Measurements from ENCODE around the gene SLC19A1.
"Not testable (repeated sequence)": the region's sequence is repeated elsewhere in the genome, so short reads cannot be mapped to it uniquely, and the experiment has no call there.

Gene SLC19A1

DNA sequence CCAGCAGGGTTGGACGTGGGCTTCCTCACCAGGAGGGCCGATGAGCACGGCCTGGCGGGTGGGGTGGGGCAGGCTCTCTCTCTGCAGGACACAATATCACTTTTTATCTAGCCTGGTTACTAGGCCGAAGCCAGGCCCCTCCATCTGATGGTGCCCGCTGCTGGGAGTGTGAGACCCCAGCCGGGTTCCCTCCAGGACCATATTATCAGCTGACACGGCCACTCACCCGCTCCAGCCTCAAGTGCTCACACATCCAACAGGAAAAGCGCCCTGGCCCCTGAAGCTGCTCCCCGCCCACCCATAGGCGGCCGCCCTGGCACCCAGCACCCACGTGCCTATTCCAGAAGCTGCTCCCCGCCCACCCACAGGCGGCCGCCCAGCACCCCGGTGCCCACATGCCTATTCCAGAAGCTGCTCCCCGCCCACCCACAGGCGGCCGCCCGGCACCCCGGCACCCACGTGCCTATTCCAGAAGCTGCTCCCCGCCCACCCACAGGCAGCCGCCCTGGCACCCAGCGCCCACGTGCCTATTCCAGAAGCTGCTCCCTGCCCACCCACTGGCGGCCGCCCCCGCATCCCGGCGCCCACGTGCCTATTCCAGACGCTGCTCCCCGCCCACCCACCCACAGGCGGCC, 5.0 kb downstream of the SLC19A1 start:
- no peak overlapping the region for H3K4me3 ChIP-seq (ENCODE audit: low read depth, low read length)
- no peak for DNase-seq (ENCODE audit: low read depth)

DNA sequence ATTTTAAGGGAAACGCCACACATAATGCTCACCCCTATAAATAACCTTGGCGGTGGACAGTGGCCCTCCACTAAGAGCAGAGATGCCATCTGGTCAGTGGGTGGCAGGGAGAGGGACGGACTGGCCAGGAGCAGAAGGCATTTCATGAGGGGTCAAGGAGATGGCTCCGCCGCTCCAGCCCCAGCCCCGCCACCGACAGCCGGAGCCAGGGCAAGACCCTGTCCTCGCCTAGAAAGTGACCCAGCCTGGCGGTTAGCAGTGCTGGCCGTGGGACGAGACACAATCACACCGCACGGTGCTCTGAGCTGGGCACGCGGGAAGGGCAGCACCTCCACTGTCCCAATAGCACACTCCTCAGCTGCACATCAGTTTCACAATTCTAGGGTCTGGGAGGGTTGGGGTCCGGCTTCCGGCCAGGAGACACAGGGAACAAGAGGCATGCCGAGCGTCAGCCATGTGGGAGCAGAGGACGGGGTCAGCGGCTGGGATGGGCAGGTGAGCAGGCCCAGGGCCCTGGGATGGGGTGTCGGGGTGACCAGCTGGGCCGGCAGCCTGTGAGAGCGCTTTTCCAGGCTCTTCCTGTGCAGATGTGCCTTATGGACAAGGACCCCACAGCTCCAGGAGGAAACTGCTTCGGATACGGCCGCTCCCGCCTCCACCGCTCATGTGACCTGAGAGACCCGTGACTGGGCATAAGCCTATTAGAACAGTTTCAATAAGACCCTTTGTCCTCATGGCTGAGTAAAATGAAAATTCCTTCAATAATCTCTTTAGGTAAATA, 5.7 kb downstream of the SLC19A1 start:
- no peak overlapping the region for H3K4me3 ChIP-seq (ENCODE audit: low read depth, low read length)
- no peak for DNase-seq (ENCODE audit: low read depth)

DNA sequence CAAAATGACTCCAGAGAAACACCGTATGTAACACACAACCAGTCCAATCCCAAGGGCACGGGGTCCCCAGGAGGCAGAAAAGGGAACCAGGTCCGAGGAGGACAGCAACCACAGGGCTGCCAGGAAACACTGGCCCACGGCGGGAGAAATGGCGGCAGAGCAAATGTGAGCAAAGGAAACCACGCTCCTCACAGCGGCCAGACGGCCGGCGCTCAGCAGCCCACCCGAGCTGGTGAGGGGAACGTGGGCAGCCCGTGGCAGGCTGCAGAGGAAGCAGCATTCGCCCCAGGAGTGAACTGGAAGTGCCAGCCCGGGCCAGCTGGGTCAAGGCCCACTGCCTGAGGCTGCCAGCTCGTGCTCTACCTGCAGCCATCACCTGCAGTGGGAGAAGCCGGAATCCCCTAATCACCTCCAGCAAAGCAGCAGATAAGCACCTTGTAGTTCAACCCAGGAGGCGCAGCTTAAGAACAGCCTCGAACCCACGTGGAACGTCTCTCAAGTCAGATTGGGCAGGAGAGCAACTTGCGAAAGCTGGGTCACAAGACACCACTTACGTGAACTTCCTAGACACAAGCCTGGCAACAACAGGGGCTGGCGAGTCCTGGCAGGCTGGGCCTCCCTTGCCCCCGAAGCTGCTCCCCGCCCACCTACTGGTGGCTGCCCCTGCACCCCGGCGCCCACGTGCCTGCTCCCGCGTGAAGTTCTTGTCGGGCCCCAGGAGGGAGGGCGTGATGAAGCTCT, 6.7 kb downstream of the SLC19A1 start:
- H3K4me3 ChIP-seq (ENCODE audit: low read depth, low read length), result no peak overlapping the region
- DNase-seq (ENCODE audit: low read depth), result no peak

DNA sequence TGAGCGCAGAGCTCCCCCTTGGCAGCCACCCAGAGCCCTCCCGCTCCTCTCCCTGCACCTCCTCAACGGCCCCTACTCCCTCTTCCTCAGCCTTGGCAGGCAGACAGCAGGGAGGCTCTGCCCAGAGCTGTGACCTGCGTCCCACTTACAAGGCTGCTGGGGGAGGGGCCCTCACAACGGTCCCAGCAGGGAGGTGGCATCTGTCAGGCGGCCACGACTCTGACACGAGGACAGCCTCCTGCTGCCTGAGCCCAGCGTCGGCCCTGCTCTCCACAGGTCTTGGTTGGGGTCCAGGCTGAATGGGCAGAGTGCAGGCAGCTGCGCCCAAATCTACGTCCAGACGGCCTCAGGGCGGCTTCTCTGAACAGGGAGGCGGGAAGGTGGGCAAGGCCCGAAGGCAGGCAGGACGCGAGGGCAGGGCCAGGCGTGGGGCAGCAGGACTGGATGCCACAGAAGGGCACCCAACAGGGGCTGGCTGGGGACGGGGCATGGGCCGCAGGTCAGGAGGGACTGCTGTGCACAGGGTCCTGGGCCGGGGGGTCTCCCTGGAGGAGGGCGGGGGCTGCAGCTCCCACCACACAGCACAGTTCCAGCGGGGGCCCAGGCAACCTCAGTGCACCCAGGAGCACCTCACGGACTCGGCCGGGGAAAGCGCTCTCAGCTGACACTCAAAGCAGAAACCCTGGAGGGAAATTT, 7.5 kb downstream of the SLC19A1 start:
- H3K4me3 ChIP-seq (ENCODE audit: low read depth, low read length), result no peak overlapping the region
- DNase-seq (ENCODE audit: low read depth), result no peak

DNA sequence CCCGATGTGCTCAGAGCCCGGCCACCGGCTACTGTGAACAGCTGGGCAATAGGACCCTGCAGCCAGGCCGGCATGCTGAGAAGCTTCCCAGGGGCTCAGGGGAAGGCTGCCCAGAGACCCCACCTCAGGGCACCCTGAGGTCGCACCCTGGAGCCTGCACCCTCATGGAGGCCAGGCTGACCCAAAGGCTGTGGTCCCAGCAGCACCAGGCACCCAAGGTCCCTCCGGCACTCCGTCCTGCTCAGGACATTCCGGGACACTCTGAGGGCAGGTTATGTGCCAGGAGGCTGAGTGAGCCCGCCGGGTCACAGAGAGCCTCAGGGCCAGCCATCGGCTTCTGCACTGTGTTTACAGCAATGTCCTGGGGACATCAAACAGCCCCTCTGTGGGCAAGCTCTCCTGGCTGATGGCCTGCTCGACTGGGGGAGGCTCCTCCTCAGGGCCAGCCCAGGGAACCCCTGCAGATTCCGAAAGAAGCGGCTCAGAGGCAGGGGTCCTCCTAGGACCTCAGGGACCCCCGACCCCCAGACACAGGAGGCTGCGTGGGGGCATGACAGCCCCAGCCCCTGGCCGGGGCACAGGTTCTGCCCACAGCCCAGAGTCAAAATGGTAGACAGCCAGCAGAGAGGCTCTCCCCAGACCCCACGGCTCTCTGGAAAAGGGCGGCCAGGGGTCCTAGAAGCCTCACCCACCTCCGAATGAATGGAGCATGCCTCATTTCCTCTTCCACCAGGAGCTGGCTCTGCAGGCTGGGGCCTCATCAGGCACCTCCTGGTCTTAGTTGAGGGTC, 8.2 kb downstream of the SLC19A1 start:
- DNase-seq (ENCODE audit: low read depth), result no peak
- H3K4me3 ChIP-seq (ENCODE audit: low read depth, low read length), result no peak overlapping the region

- DNase-seq (ENCODE audit: low read depth), result no peak
- no peak overlapping the region for H3K4me3 ChIP-seq (ENCODE audit: low read depth, low read length)
Observed at GRCh38 chr21:45533361-45533845, 8.8 kb downstream of the SLC19A1 start.

DNA sequence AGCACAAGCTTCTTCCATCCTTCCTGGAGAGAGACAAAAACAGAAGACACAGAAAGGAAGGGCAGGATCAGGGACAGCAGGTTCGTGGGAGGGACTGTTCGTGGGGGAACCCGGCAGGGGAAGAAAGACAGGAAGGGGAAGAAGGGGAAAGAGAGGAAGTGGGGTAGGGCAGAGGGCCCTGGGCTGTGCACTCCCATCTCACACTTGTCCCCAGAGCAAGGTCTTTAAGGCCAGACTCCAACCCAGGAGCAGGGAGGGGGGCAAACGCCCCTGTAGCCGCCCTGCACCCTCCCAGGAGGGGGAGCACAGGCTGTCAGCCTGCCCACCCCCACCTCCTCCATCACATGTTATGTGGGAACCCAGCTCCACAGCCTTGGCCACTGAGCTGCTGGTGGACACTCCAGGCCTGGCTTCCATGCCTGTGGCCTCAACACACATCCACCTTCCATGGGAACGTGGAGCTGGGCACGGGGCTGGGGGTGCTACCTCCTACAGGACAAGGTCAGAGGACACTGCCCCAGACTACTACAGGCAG, 9.3 kb downstream of the SLC19A1 start:
- no peak for DNase-seq (ENCODE audit: low read depth)
- no peak overlapping the region for H3K4me3 ChIP-seq (ENCODE audit: low read depth, low read length)

DNA sequence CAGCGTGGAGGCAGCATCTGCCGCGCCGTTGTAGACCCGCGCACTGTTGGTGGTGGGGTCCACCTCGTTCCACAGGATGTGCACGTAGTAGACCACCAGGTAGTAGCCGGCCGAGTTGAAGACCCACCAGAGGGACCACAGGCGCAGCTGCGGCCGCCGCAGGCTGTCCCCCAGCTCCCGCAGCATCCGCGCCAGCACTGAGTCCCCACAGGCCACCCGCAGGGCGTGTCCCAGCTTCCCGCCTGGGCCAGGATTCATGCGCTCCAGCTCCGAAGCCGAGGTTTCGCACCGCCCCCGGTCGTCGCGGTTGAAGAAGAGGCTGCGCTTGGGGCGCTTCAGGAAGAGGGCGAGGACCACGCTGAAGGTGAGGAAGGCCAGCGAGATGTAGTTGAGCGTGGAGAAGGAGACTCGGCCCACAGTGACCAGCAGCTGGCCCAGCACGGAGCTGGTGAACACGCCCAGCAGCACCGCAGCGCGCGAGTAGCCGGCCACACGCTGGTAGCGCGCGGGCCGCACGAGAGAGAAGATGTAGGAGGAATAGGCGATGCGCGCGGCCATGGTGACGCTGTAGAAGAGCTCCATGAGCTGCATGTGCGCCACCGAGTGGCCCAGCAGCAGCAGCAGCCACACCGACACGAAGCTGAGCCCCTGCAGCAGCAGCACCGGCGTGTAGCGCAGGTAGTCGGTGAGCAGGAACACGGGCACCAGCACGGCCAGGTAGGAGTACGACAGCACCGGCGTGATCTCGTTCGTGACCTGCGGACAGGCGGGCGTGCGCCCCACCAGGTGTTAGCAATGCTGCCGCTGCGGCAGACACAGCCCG, 10.6 kb downstream of the SLC19A1 start:
- DNase-seq (ENCODE audit: low read depth), result no peak
- no peak overlapping the region for H3K4me3 ChIP-seq (ENCODE audit: low read depth, low read length)

DNA sequence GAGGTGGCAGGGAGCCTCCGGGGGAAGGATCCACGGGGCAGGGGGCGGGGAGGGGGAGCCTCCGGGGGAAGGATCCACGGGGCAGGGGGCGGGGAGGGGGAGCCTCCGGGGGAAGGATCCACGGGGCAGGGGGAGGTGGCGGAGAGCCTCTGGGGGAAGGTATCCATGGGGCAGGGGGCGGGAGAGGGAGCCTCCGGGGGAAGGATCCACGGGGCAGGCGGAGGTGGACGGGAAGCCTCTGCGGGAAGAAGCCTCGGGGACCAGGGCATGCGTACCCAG, 11.2 kb downstream of the SLC19A1 start:
- DNase-seq (ENCODE audit: low read depth); H3K4me3 ChIP-seq (ENCODE audit: low read depth, low read length): not testable (repeated sequence)

- H3K4me3 ChIP-seq (ENCODE audit: low read depth, low read length), result no peak overlapping the region
- no peak for DNase-seq (ENCODE audit: low read depth)
Observed at GRCh38 chr21:45530423-45531113, 11.7 kb downstream of the SLC19A1 start.

- no peak overlapping the region for H3K4me3 ChIP-seq (ENCODE audit: low read depth, low read length)
- no peak for DNase-seq (ENCODE audit: low read depth)
Observed at GRCh38 chr21:45529785-45530422, 12.3 kb downstream of the SLC19A1 start.

- DNase-seq (ENCODE audit: low read depth), result no peak
- H3K4me3 ChIP-seq (ENCODE audit: low read depth, low read length), result no peak overlapping the region
Observed at GRCh38 chr21:45528981-45529784, 13.1 kb downstream of the SLC19A1 start.

GRCh38 chr21:45528028-45528705, 14.1 kb downstream of the SLC19A1 start:
- DNase-seq (ENCODE audit: low read depth), result no peak
- no peak overlapping the region for H3K4me3 ChIP-seq (ENCODE audit: low read depth, low read length)

DNA sequence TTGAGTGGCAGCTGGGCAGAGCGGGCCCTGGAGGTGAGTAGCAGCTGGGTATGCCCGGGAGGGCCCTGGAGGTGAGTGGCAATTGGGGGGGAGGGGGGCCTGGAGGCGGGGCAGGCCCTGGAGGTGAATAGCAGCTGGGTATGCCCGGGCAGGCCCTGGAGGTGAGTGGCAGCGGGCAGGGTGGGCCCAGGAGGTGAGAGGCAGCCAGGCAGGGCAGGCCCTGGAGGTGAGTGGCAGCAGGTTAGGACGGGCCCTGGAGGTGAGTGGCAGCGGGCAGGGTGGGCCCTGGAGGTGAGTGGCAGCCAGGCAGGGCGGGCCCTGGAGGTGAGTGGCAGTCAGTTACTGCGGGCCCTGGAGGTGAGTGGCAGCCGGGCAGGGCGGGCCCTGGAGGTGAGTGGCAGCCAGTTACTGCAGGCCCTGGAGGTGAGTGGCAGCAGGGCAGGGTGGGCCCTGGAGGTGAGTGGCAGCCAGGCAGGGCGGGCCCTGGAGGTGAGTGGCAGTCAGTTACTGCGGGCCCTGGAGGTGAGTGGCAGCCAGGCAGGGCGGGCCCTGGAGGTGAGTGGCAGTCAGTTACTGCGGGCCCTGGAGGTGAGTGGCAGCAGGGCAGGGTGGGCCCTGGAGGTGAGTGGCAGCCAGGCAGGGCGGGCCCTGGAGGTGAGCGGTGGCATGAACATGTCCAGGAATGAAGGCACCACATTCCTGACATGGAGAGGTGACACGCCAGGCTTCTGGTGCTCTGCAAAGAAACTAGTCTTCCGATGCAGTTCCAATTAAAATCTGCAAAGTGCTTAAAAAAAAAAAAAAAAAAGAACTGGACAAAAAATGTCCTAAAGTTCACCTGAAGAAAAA, 14.9 kb downstream of the SLC19A1 start:
- H3K4me3 ChIP-seq (ENCODE audit: low read depth, low read length); DNase-seq (ENCODE audit: low read depth): not testable (repeated sequence)

GRCh38 chr21:45525910-45526306, 16.3 kb downstream of the SLC19A1 start:
- DNase-seq (ENCODE audit: low read depth), result no peak
- no peak overlapping the region for H3K4me3 ChIP-seq (ENCODE audit: low read depth, low read length)

All from skeletal muscle cell (primary cell).